NCI-H2227 treated with DMSO at 0.1 percent for 48 hours (cell line): ENCODE measurements around the gene ERN1.
"Not testable (repeated sequence)": the region's sequence is repeated elsewhere in the genome, so short reads cannot be mapped to it uniquely, and the experiment has no call there.

Source experiments
- DNase-seq: peaks from one replicate; lab custom pipeline; 2025; lab: John Stamatoyannopoulos, UW

Gene ERN1

GRCh38 chr17:64129765-64130558 is at the start of gene ERN1:
ERN1 (minus strand) TSS chr17:64130144; CDS start chr17:64130029, 115 bp downstream.
- peak; percentile 98 for DNase-seq

GRCh38 chr17:64179024-64179423 is 49.1 kb upstream of the ERN1 start:
- DNase-seq, result not testable (repeated sequence)

GRCh38 chr17:64178011-64178825 is 48.3 kb upstream of the ERN1 start:
- DNase-seq, result no peak

- DNase-seq, result no peak
Measured at GRCh38 chr17:64177311-64178010, 47.5 kb upstream of the ERN1 start.

GRCh38 chr17:64176556-64176955 is 46.6 kb upstream of the ERN1 start:
- DNase-seq, result no peak

GRCh38 chr17:64174686-64175456 is 44.9 kb upstream of the ERN1 start:
- no peak for DNase-seq

GRCh38 chr17:64173646-64174045 is 43.7 kb upstream of the ERN1 start:
- DNase-seq, result no peak

GRCh38 chr17:64172510-64172909 is 42.6 kb upstream of the ERN1 start:
- no peak for DNase-seq

GRCh38 chr17:64171041-64171440 is 41.1 kb upstream of the ERN1 start:
- DNase-seq, result no peak

- no peak for DNase-seq
Measured at GRCh38 chr17:64170286-64170685, 40.3 kb upstream of the ERN1 start.

GRCh38 chr17:64167666-64168065 is 37.7 kb upstream of the ERN1 start:
- not testable (repeated sequence) for DNase-seq

GRCh38 chr17:64166876-64167275 is 36.9 kb upstream of the ERN1 start:
- no peak for DNase-seq

GRCh38 chr17:64165347-64165746 is 35.4 kb upstream of the ERN1 start:
- DNase-seq, result no peak

- DNase-seq, result no peak
Measured at GRCh38 chr17:64164596-64165285, 34.8 kb upstream of the ERN1 start.

GRCh38 chr17:64163468-64163867 is 33.5 kb upstream of the ERN1 start:
- no peak for DNase-seq

GRCh38 chr17:64162554-64162953 is 32.6 kb upstream of the ERN1 start:
- DNase-seq, result no peak

- no peak for DNase-seq
Measured at GRCh38 chr17:64161380-64162176, 31.6 kb upstream of the ERN1 start.

- no peak for DNase-seq
Measured at GRCh38 chr17:64160378-64160777, 30.4 kb upstream of the ERN1 start.

- DNase-seq, result no peak
Measured at GRCh38 chr17:64158831-64159590, 29.1 kb upstream of the ERN1 start.

- DNase-seq, result no peak
Measured at GRCh38 chr17:64158406-64158805, 28.5 kb upstream of the ERN1 start.
